Progenitor cell of endocrine pancreas (in vitro differentiated cells): ENCODE data around the gene SRSF6. TPM values are rescaled to one million over a fixed set of nuclear protein-coding genes. Genes with fewer than 3 reads are reported as not detected.
"Not testable (repeated sequence)": the region's sequence is repeated elsewhere in the genome, so short reads cannot be mapped to it uniquely, and the experiment has no call there.

Source experiments
- DNase-seq: peaks from one replicate; pipeline ENCODE4 v3.0.0; 2021; ENCODE audit warnings: low spot score; ENCODE audit not compliant: unreplicated experiment
- H3K27ac Mint-ChIP-seq: 2 replicates; pipeline ENCODE4 v1.8.0; 2021; ENCODE audit warnings: mild to moderate bottlenecking, moderate library complexity, mixed read lengths
- H3K27me3 Mint-ChIP-seq: 2 replicates; pipeline ENCODE4 v1.8.0; 2021; ENCODE audit warnings: mixed read lengths
- H3K36me3 Mint-ChIP-seq: 2 replicates; pipeline ENCODE4 v1.8.0; 2022; ENCODE audit warnings: mixed read lengths; ENCODE audit not compliant: insufficient read depth
- H3K4me1 Mint-ChIP-seq: 2 replicates; pipeline ENCODE4 v1.8.0; 2021; ENCODE audit warnings: low read depth, mixed read lengths
- H3K4me3 Mint-ChIP-seq: 2 replicates; pipeline ENCODE4 v1.8.0; 2021; ENCODE audit warnings: low read depth, mild to moderate bottlenecking, moderate library complexity, mixed read lengths
- H3K9me3 Mint-ChIP-seq: 2 replicates; pipeline ENCODE4 v1.8.0; 2021; ENCODE audit warnings: low read depth, mixed read lengths
- CTCF ChIP-seq: fragments of 200-600 bp; sonication (generic); IDR thresholded peaks from one replicate; pipeline ENCODE4 v1.5.0; 2021; ENCODE audit warnings: antibody characterized with exemption, mild to moderate bottlenecking; ENCODE audit not compliant: unreplicated experiment
- total RNA-seq: library from RNA; stranded (reverse); gene quantifications from 2 replicates; pipeline ENCODE4 v1.2.1, GENCODE V29; 2021

Gene SRSF6
- total RNA-seq, 1 donor from 2014 or later, result 381 TPM

GRCh38 chr20:43416591-43417228 lies 41.0 kb upstream of the SRSF6 start:
- Mint-ChIP-seq H3K9me3 (peaks cover 26% of the 10 kb centered on the region), H3K27me3 (no peaks in the 10 kb centered on the region), H3K27ac (no peak overlapping the region), H3K36me3 (peaks cover 1% of the 10 kb centered on the region), H3K4me1 (no peaks in the 10 kb centered on the region), H3K4me3 (no peak overlapping the region)
- no peak for TF ChIP-seq CTCF
- DNase-seq, result no peak

- DNase-seq, result no peak
- Mint-ChIP-seq H3K4me1 (peaks cover 6% of the 10 kb centered on the region), H3K36me3 (peaks cover 1% of the 10 kb centered on the region), H3K27me3 (peaks cover 8% of the 10 kb centered on the region), H3K4me3 (no peak overlapping the region), H3K27ac (no peak overlapping the region), H3K9me3 (peaks cover 26% of the 10 kb centered on the region)
- no peak for TF ChIP-seq CTCF
These were observed 37.5 kb upstream of the SRSF6 start for GRCh38 chr20:43420192-43420591.

GRCh38 chr20:43420913-43421312 lies 36.8 kb upstream of the SRSF6 start:
- H3K9me3 Mint-ChIP-seq, result peaks cover 26% of the 10 kb centered on the region
- H3K4me1 Mint-ChIP-seq, H3K27ac Mint-ChIP-seq, H3K4me3 Mint-ChIP-seq, DNase-seq, H3K27me3 Mint-ChIP-seq, H3K36me3 Mint-ChIP-seq: not testable (repeated sequence)

- TF ChIP-seq CTCF, result no peak
- H3K4me3 Mint-ChIP-seq, result no peak overlapping the region
- H3K4me1 Mint-ChIP-seq, result peaks cover 6% of the 10 kb centered on the region
- H3K36me3 Mint-ChIP-seq, result no peaks in the 10 kb centered on the region
- H3K27ac Mint-ChIP-seq, result no peak overlapping the region
- H3K27me3 Mint-ChIP-seq, result peaks cover 21% of the 10 kb centered on the region
- peaks cover under 1% of the 10 kb centered on the region for H3K9me3 Mint-ChIP-seq
- DNase-seq, result no peak
These were observed 31.5 kb upstream of the SRSF6 start for GRCh38 chr20:43426172-43426571.

- H3K36me3 Mint-ChIP-seq, result no peaks in the 10 kb centered on the region
- H3K4me1 Mint-ChIP-seq, result no peaks in the 10 kb centered on the region
- no peak overlapping the region for H3K27ac Mint-ChIP-seq
- no peaks in the 10 kb centered on the region for H3K9me3 Mint-ChIP-seq
- no peak for DNase-seq
- peaks cover 21% of the 10 kb centered on the region for H3K27me3 Mint-ChIP-seq
- TF ChIP-seq CTCF, result no peak
- no peak overlapping the region for H3K4me3 Mint-ChIP-seq
These were observed 27.2 kb upstream of the SRSF6 start for GRCh38 chr20:43430265-43431133.
